HG03108 (cell line): ENCODE data around the gene DHRS7B.

Experiments used
- ATAC-seq: cut with Tn5 transposase; IDR thresholded peaks from one replicate; pipeline ENCODE4 v1.9.1; 2021; ENCODE audit warnings: moderate library complexity; ENCODE audit not compliant: unreplicated experiment

The DHRS7B gene

DNA sequence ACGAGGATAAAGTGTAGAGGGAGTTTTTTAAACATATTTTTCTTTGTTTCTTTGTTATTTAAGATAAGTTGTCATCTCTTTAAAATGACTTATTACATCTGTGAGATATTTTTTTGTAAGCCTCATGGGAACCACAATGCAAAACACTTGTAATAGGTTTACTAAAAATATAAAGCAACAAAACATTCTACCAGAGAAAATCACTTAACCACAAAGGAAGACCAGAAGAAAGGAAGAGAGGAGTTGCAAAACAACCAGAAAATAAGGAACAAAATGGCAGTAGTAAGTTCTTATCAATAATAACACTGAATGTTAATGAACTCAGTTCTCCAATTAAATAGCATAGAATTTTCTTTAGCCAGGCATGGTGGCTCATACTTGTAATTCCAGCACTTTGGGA lies 22.9 kb downstream of the DHRS7B start:
- no peak for ATAC-seq

DNA sequence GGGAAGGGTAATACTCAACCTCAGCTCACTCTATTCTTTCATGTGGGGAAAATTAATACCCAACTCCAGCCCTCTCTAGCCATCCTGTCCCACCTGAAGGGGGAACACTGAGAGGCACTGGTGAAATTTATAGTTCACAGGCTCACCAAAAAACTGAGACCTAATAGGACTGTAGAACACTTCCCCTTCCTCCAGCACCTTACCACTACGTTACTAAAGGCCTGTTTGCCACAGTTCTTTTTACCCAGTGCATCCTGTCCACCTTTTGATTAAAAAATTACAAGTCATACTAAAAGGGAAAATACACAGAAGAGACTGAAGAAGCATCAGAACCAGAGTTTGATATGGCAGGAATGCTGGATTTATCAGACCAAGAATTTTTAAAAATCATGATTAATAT lies 26.0 kb downstream of the DHRS7B start:
- no peak for ATAC-seq

DNA sequence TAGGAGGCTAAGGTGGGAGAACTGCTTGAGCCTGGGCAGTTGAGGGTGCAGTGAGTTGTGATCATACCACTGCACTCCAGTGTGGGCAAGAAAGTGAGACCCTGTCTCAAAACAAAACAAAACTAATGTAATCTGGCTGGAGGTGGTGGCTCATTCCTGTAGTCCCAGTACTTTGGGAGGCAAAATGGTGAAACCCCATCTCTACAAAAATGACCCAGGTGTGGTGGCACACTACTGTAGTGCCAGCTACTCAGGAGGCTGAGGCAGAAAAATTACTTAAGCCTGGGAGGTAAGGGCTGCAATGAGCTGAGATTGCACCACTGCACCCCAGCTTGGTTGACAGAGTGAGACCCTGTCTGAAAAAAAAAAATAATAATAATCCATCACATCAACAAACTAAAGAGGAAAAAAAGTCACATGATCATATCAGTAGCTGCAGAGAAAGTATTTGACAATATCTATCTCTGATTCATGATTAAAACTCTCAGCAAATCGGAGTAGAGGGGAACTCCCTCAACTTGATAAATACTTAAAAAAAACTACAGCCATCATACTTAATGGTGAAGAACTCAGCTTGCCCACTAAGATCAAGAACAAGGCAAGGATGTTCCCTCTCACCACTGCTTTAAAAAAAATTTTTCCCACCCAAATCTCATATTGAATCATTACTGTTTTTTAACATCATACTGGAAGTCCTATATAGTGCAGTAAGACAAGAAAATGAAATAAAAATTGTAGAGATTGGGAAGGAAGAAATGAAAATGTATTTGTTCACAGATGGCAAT lies 31.0 kb downstream of the DHRS7B start:
- no peak for ATAC-seq

DNA sequence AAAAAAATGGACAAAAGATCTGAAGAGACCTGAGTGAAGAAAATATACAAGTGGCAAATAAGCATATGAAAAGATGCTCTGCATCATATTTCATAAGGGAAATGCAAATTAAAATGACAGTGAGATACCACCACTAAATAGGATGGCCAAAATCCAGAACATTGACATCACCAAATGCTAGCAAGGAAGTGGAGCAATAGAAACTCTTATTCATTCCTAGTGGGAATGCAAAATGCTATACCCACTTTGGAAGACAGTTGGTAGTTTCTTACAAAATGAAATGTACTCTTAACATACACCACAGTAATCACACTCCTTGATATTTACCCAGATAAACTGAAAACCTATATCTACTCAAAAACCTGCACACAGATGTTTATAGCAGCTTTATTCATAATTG lies 33.6 kb downstream of the DHRS7B start:
- no peak for ATAC-seq

DNA sequence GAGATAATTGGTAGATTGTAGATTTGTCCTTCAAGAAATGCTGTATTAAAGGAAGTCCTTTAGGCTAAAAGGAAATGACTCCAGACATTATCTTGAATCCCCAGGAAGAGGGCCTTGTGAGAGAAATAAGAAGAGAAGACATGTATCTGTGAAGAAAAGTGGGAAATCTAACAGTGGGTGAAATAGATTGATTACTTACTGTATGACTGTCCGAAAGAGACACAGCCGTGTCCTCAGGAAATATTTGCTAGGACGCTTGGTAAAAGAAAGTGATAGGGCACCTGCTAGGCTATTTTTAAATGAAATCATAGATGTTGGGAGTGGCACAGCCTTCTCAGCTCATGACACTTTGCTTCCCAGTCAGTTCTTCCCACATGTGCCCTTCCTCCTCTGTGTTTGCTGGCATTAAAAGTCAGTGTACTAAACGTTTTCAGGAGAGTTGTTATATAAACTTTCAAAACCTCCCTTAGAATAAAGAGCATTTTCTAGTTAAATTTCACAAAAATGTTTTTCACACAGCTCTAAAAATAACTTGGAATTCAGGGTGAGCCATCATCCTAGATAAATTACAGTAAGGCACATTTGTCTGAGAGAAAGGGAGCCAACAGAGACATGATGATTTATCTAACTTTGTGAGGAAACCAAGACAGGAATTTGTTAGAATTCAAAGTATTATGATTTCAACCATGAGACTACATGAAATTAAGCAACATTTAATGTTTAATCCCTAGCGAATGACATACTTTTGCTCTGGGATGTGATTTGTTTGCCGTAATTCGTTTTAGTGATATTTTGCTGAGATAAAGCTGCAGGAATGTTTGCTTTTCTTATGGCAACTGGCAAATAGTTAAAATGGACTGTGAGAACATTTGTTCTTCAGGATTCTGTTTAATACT lies 35.0 kb downstream of the DHRS7B start:
- no peak for ATAC-seq

DNA sequence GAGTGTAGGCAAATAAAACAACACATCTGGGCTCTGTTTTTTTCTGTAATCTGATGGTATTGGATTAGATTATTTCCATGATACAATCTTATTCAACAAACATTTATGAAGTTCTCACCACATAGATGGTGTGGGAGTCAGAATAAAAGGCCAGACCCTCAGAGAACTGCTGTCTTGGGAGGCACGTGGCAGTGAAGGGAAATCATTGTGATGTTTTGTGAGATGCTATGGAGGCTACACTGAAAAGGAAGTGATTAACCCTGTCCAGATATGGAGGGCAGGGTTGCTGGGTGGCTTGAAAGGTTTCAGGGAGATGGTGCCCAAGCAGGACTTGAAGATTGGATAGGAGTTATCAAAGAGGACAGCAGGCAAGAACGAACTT lies 35.6 kb downstream of the DHRS7B start:
- ATAC-seq, result no peak

DNA sequence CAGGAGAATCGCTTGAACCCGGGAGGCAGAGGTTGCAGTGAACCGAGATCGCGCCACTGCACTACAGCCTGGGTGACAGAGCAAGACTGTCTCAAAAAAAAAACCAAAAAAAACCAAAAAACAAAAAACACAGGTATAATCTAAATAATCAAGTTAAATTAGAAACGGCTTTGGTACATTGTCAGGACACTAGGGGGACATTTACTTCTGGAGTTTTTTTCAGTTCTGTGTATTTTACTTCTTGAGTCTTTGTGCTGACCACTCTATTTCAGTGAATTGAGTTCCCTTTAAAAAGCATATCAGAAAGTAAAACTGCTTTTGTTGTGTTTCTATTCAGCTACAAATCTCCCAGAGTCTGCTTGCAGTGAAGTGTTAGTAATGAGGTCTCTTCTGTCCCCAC lies 36.3 kb downstream of the DHRS7B start:
- ATAC-seq, result no peak

DNA sequence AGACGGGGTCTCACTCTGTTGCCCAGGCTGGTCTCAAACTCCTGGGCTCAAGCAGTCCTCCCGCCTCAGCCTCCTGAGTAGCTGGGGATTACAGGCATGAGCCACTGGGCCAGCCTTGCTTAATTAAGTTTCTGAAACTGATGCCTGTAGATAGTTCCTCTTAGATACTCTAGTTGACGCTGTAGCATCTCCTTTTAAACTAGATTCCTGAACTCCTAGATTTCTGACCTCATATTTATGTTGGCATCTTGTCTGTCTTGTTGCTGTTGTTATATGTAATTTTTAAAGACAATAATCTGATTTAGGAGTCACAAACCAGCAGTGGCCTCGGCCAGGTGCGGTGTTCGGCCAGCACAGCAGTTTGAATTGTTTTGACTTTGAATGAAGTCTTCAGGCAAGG lies 37.5 kb downstream of the DHRS7B start:
- no peak for ATAC-seq

DNA sequence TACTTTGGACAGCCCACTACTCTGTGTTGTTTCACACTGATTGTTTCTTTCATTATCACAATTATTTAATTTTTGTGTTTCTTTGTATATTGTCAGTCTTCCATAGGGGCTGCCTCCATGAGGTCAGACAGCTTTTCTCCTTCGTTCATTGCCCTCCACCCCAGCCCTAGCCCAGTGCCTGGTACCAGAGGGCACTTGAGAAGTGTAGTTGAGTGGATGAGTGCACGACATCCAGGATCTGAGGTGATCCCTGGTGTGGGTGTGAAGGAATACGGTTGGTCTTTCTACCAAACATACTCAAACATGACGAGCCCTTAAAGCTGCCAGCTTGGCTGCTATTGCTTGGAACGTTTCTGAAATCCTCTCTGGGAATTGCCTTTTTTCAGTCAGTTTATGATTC lies 37.9 kb downstream of the DHRS7B start:
- ATAC-seq, result no peak

DNA sequence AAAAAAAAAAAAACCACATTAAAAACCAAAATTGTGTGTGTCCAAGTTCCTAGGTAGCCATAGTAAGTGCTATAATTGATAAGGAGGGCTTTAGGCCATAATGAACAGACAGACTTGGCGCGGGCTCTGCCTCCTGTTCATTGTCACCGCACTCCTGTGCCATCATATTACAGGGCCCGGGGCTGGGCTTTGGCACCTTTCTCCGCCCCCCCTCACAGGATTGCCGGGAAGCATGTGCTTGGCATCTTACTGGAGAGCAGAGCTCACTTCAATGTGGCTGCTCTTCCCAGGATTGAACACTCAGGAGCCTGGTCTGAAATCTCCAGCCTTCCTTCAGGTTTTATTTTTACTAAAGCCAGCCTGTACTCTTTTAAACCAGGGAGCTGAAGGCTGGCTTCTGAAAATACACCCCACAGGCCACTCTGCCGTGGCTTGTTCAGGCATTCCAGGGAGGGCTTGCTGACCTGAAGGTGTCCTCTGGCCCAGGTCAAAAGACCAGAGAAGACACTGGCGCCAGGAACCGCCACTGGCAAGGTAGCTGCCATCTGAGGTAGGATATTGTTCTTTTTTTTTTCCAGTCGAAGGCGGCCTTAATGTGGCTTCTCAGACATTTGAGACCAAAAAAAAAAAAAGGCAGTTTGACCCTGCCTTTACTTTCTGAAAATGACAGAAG lies 39.3 kb downstream of the DHRS7B start:
- ATAC-seq, result no peak

DNA sequence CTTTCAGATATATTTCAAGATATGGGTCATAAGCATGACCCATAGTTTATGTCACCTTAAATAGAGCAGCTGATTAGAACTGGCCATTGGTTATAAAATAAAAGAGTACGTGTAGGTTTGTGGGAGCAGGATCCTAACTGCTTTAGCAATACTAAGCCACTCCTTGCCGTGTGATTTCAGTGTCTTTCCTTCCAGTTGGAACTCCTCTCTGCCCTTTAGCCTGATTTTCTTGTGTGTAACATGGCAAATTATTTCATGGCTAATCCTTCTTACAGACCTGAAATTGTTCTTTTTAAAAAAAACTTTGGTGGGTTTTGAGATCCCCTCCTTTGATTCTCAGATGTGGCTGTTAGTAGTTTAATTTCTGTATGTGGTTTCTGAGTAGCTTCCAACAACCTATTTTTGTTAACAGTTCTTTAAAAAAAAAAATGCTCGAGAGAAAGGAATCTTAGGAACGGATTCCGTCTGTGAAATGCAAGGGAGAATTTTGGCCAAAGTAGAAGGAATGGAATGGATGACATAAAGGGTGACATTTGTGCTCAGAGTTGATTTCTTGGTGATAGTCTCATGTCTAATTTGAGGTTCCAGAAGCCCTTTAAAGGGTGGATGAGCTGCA lies 39.9 kb downstream of the DHRS7B start:
- ATAC-seq, result no peak

DNA sequence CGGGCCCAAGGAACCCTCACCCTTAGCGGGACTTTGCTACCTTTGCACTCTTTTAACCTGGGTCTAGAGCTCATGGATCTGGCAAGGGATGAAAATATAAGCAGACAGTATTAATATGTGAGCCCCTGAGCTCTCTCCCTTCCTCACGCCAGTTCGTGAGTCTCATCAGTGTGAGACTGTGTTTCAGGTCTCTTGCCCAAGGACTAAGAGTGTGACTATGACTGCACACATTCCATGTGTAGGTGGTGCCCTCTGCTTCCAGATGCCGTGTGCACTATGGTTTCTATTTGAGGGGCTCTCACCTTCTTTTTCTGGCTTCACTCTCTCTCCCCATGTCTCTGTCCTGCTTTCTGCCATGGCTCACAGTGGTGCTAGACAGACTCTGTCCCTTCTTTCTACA lies 40.5 kb downstream of the DHRS7B start:
- no peak for ATAC-seq

DNA sequence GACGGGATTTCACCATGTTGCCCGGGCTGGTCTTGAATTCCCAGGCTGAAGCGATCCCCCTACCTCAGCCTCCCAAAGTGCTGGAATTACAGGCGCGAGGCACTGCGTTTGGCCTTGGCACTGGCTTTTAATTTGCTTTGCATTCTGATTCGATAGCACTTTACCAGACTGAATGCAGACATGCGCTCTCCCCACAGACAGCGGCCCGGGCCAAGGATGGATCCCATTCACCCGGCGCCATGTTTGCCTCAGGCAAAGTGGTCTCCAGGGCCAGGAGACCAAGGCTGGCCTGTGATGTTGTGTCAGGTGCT lies 41.7 kb downstream of the DHRS7B start:
- ATAC-seq, result no peak

DNA sequence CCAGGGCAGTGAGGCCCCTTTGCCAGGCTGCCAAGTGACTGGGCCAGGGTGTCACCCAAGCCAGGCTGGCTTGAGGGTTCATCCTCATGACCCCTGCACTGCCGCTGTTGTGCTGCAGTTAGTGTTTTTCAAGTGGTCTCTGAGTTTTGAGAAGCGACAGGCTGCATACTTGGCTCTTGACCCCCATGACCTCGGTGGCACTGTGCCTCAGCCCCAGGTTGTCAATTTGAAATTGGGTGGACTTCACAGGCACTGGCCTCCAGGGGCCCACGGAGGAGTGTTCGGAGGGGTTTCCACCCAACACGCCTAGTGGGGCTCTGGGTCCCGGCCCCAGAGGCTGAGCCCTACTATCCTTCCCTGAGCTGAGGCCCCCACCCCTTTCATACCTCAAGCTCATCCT lies 42.7 kb downstream of the DHRS7B start:
- ATAC-seq, result no peak

DNA sequence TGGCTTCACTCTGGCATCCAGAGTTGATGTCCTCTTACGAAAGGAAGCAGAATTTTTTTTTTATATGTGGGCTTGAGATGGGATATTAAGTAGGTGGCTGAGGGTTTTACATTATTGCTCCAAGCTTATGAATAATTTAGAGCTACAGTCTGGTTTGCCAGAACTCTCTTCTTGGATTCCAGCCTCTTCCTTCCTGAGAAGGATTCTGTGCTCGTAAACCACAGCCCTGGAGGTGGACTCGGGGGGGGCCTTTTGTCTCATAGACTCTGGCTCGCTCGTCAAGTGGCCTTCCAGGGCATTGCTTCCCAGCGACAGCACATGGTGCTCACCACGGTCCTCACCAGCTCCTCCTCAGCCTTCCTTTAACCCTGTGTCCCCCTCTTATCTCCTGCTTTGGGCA lies 44.0 kb downstream of the DHRS7B start:
- ATAC-seq, result no peak

DNA sequence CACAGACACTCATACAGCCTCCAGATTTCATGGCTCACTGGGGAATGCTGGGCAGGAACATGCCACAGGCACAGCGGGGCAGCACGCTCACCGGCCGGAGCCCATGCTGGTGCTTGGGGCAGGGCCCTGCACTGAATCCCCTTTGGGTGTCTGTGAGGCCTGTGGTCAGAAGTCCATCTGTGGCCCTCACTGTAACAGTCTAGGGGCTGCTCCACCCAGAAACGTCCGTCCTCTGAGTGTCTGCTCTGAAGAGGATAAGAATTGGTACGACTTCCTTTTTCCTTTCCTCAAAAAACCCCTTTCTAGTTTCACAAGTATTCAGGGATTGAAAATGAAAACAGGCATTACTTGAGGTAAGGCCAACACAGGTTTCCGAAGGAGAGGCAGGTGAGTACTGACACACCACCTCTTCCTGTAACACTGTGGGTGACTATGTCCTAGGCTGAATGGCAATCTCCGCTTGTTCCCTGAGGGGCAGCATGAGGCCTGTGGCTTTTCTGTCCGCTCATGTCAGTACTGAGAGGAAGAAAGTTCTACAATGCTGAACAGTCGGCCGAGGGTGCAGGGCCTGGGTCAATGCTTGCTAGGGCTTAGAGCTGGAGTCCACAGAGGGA lies 44.7 kb downstream of the DHRS7B start:
- peak; percentile 77 for ATAC-seq

DNA sequence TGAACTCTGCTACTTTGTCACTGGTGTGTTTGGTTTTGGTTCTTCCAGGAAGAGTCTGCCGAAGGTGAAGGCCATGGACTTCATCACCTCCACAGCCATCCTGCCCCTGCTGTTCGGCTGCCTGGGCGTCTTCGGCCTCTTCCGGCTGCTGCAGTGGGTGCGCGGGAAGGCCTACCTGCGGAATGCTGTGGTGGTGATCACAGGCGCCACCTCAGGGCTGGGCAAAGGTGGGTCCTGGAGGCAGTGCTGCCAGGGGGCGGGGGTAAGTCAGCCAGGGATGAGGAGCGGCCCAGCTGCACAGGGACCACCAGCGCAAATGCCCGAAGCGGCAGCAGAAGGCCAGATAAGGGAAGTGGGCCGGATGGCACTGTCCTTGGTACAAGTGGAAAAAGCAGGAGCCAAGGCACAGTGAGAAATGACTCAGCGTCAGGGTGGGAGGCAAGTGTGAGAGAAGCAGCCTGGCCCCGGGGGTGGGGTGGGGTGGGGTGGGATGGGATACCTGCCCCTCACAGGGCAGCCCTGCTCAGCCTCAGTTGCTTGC lies 45.3 kb downstream of the DHRS7B start:
- no peak for ATAC-seq

DNA sequence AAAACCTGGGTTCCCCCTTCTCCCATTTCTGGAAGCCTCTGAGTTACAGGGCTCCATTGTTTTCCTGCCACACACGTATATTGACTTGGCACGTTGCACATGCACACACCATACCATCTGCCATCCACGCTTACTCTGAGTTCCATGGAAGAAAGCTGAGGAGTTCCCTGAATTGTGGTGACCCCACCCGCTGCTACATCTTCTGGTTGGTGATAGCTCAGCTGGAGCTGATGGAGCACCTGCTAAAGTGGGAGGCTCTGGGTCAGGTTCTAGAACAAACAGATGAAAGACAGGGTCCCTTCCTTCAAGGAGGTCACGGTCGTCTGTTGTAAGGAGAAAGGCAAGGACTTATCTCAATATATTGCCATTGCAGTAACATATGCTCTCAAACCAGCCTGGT lies 46.1 kb downstream of the DHRS7B start:
- ATAC-seq, result no peak

DNA sequence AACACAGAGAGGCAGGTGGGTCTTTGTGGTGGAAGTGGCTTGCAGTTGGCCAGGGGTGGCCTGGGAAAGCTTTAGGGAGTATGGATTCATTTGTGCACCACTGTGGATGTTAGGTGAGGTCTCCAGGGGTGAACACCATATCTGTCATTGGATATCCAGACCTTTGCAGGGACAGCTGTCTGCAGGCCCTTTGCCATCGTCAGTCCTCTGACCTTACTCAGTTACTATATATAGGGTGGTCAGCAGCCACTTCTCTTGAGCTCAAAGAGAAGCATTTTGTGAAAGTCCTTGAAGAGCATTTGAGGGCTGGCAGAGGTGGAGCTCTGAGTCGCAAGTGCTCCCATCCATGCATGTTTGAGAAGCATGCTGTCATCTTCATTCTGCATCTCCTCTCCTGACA lies 46.8 kb downstream of the DHRS7B start:
- ATAC-seq, result no peak

DNA sequence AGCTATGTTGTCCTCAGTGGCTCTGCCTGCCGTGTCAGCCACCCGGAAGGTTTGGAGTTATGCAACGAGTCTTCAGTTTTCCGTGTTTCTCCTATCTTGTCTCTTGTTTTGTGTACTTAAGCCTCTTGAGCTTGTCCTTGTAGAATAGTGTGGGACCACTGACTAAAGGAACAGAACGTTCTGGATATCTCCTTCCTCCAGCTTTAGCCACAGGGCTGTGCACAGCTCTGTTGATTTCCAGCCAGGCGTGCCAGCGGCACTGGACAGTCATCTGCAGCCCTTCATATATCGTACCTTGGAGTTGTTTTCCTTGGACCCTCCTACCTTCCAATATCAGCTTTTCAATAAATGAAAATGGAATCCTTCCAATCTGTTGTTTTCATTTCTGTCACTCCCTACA lies 47.4 kb downstream of the DHRS7B start:
- no peak for ATAC-seq

DNA sequence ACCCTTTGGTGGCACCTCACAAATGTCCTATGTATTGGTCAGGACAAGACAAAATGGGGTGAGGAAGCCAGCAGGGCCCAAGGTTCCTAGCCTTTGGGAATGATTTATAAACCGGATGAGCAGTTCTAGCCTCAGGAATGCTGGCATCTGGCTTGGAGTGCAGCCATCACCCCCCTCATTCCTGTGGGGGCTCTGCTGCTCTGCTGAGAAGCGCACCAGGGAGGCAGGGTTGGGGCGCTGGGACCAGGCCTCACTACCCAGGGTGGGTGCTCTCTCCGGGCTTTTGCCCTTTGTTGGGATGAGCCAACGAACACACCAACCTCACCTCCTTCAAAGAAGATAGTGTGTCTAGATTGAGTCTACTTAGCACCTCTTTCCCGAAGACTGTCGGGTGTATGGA lies 47.9 kb downstream of the DHRS7B start:
- no peak for ATAC-seq
